Cardiac muscle cell (in vitro differentiated cells and primary cell): ENCODE measurements around the gene VTCN1. TPM values are rescaled to one million over a fixed set of nuclear protein-coding genes. Genes with fewer than 3 reads are reported as not detected.

ENCODE experiments used
- DNase-seq, 2 donors: peaks; one replicate each; pipeline versions ENCODE4 v3.0.0 to v3.0.0-alpha.2; 2010 to 2017; ENCODE audit warnings: low read depth in 1 of 2, low spot score in 1 of 2
- H3K27ac ChIP-seq: fragments of 200-600 bp; sonication (generic); 2 replicates; pipeline ENCODE4 v1.5.1; 2016
- H3K27me3 ChIP-seq: fragments of 200-600 bp; sonication (generic); 2 replicates; pipeline ENCODE4 v1.6.0; 2016; ENCODE audit warnings: control low read depth
- H3K36me3 ChIP-seq: fragments of 200-600 bp; sonication (generic); 2 replicates; pipeline ENCODE4 v1.5.1; 2016; ENCODE audit warnings: control low read depth
- H3K4me1 ChIP-seq: fragments of 200-600 bp; sonication (generic); 2 replicates; pipeline ENCODE4 v1.8.1; 2017; ENCODE audit warnings: low read depth, mild to moderate bottlenecking, mixed run types
- H3K4me3 ChIP-seq: fragments of 200-600 bp; sonication (generic); 2 replicates; pipeline ENCODE4 v1.5.1; 2016; ENCODE audit warnings: mild to moderate bottlenecking
- H3K9me3 ChIP-seq: fragments of 200-600 bp; sonication (generic); 2 replicates; pipeline ENCODE4 v1.5.1; 2017; ENCODE audit warnings: low read depth, mild to moderate bottlenecking, control low read depth
- CTCF ChIP-seq: IDR thresholded peaks from 2 replicates; pipeline ENCODE4 v1.5.1; 2012; ENCODE audit warnings: low read depth, mild to moderate bottlenecking, low read length
- polyA plus RNA-seq: library from polyadenylated mRNA; unstranded; fragments of >200 nt; fragmentation: Nextera tagmentation; extraction: Ambion mirVana; gene quantifications from 2 replicates; pipeline ENCODE4 v1.2.1, GENCODE V29; 2016
- total RNA-seq: library from RNA; depleted of rRNA; stranded (reverse); fragments of >200 nt; gene quantifications from 2 replicates; pipeline ENCODE4 v1.2.3, GENCODE V29; 2016

VTCN1 gene
- total and polyA plus RNA-seq, 2 experiments from 2014 or later = 0.70 TPM; not detected in 1

- no peaks in the 10 kb centered on the region for H3K36me3 ChIP-seq
- no peak for DNase-seq
- H3K27ac ChIP-seq = no peak overlapping the region
- no peaks in the 10 kb centered on the region for H3K27me3 ChIP-seq
- H3K9me3 ChIP-seq = no peaks in the 10 kb centered on the region
- TF ChIP-seq CTCF = no peak
- H3K4me3 ChIP-seq = no peak overlapping the region
- H3K4me1 ChIP-seq = no peaks in the 10 kb centered on the region
These were observed 15.2 kb upstream of the VTCN1 start for GRCh38 chr1:117225931-117226330.

GRCh38 chr1:117216718-117217117 is 6.0 kb upstream of the VTCN1 start:
- Histone ChIP-seq H3K4me3 (no peak overlapping the region), H3K27me3 (no peaks in the 10 kb centered on the region), H3K4me1 (no peaks in the 10 kb centered on the region), H3K36me3 (no peaks in the 10 kb centered on the region), H3K27ac (no peak overlapping the region), H3K9me3 (no peaks in the 10 kb centered on the region)
- no peak for TF ChIP-seq CTCF
- DNase-seq = no peak

GRCh38 chr1:117215733-117216462 is 5.2 kb upstream of the VTCN1 start:
- no peak overlapping the region for H3K4me3 ChIP-seq
- no peak for DNase-seq
- H3K9me3 ChIP-seq = no peaks in the 10 kb centered on the region
- H3K36me3 ChIP-seq = no peaks in the 10 kb centered on the region
- no peaks in the 10 kb centered on the region for H3K27me3 ChIP-seq
- H3K4me1 ChIP-seq = no peaks in the 10 kb centered on the region
- no peak overlapping the region for H3K27ac ChIP-seq
- no peak for TF ChIP-seq CTCF

- no peaks in the 10 kb centered on the region for H3K36me3 ChIP-seq
- no peak for DNase-seq
- no peaks in the 10 kb centered on the region for H3K9me3 ChIP-seq
- H3K27ac ChIP-seq = no peak overlapping the region
- no peaks in the 10 kb centered on the region for H3K4me1 ChIP-seq
- no peak overlapping the region for H3K4me3 ChIP-seq
- H3K27me3 ChIP-seq = peaks cover 5% of the 10 kb centered on the region
- TF ChIP-seq CTCF = no peak
These were observed 4.3 kb upstream of the VTCN1 start for GRCh38 chr1:117215019-117215418.

GRCh38 chr1:117213046-117213445 is 2.3 kb upstream of the VTCN1 start:
- TF ChIP-seq CTCF = no peak
- Histone ChIP-seq H3K4me3 (no peak overlapping the region), H3K9me3 (no peaks in the 10 kb centered on the region), H3K36me3 (no peaks in the 10 kb centered on the region), H3K27ac (no peak overlapping the region), H3K4me1 (peaks cover 8% of the 10 kb centered on the region), H3K27me3 (peaks cover 23% of the 10 kb centered on the region)
- no peak for DNase-seq
